Cardiac septum (tissue), 1 donor: ENCODE results near the gene RAC3. TPM values are rescaled to one million over a fixed set of nuclear protein-coding genes. Genes with fewer than 3 reads are reported as not detected.
"Not testable (repeated sequence)": the region's sequence is repeated elsewhere in the genome, so short reads cannot be mapped to it uniquely, and the experiment has no call there.

ENCODE experiments used
- DNase-seq: peaks from one replicate; pipeline ENCODE4 v3.0.0-alpha.2; 2020; ENCODE audit warnings: low spot score
- intact Hi-C: fragments of 100-400 bp; cut with DNase I; formaldehyde crosslinking; loops from one replicate; pipeline ENCODE4 v1.14.0; 2022
- total RNA-seq: library from RNA; stranded (reverse); fragmentation: NEBNext Ultra II Directional; extraction: Animal tissue kit (Norgen Biotek cat#: 25700); gene quantifications from one replicate; pipeline ENCODE4 v1.2.1, GENCODE V29; 2021
- donor health status: DM: no; HTN: no; CAD: no.

RAC3 gene
- total RNA-seq, 1 donor from 2014 or later, result 0.65 TPM

GRCh38 chr17:82036634-82037091 is 5.2 kb downstream of the RAC3 start:
- intact Hi-C loops, result loop anchor here (5.0 kb wide), 1 partner anchor 61 kb away; the partner anchor contains the start of gene FASN
- no peak for DNase-seq

DNA sequence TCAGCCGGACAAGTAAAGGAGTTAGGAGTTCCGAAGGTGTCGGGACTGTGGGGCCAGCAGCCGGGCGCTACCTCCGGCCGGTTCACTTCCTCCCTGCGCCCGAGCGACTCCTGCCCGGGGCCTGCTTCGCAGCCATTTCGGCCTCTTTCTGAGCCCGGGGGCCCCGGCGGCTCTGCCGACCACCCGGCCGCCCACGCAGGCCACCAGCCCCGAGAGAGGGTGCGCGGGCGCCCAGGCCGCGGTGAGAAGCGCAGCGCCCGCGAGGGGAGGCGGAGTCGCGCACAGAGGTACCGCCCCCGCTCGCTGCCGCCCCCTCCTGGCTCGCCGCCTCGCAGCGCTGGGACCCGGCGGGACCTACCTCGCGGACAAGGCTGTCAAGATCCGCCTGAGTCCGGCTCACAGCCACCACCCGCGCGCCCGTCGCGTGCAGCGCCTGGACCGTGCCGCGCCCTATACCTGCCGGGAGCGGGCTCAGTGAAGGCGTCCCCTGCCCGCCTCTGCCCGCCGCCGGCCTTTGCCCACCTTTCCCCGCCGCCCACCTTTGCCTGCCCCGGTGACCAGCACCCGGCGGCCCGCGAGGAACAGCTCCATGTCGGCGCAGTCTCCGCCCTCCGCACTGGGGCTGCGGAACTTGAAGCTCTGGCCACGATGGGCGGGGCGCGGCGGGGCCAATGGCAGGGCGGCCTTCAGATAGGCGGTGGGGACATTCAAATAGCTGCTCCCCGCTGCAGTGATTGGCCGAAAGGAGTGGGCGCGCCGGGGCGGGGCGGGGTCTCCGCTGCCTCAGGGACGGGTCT is 5.8 kb downstream of the RAC3 start, which contains the start of gene DCXR:
TSS of gene DCXR (minus strand) at position 606 of the 797 bp plus-strand sequence. CDS start at position 591, 15 bp downstream.
- DNase-seq, result peak; percentile 99
- intact Hi-C loops, result loop anchor here (5.0 kb wide), 1 partner anchor 60 kb away; the partner anchor contains the start of gene FASN

DNA sequence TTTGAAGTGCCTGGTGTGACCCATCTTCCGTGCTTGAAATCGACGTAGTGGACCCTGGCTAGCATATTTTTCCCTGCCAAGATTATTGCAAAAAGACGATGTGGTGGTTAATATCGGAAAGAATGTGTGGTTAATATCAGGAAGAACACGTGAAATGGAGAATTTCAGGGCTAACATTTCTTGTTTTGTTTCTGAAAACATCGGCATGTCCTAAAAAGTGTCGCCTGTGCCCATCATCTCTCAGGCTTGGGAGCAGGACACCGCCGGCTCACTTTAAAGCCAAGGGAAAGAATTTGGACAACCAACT is 6.4 kb downstream of the RAC3 start:
- intact Hi-C loops, result loop anchor here (5.0 kb wide), 1 partner anchor 59 kb away; the partner anchor contains the start of gene FASN
- DNase-seq, result no peak

DNA sequence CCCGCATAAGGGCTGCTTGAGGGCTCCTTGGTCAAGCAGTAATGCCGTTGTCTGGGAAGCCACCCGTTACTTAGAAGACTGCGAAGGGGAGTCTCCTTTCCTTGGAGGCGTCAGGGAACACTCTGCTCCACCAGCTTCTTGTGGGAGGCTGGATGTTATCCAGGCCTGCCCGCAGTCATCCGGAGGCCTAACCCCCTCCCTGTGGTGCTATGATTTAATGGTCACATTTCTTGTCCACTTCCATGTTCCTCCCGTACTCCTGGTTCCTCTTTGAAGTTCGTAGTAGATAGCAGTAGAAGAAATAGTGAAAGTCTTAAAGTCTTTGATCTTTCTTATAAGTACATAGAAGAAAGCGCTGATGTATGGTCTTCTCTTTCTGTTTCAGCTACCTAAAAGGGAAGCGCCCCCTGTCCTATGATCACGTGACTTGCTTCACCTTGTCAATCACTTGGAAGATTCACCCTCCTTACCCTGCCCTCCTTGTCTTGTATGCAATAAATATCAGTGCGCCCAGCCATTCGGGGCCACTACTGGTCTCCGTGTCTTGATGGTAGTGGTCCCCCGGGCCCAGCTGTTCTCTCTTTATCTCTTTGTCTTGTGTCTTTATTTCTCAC is 7.4 kb downstream of the RAC3 start:
- intact Hi-C loops, result loop anchor here (5.0 kb wide), 1 partner anchor 58 kb away; the partner anchor contains the start of gene FASN
- DNase-seq, result not testable (repeated sequence)

DNA sequence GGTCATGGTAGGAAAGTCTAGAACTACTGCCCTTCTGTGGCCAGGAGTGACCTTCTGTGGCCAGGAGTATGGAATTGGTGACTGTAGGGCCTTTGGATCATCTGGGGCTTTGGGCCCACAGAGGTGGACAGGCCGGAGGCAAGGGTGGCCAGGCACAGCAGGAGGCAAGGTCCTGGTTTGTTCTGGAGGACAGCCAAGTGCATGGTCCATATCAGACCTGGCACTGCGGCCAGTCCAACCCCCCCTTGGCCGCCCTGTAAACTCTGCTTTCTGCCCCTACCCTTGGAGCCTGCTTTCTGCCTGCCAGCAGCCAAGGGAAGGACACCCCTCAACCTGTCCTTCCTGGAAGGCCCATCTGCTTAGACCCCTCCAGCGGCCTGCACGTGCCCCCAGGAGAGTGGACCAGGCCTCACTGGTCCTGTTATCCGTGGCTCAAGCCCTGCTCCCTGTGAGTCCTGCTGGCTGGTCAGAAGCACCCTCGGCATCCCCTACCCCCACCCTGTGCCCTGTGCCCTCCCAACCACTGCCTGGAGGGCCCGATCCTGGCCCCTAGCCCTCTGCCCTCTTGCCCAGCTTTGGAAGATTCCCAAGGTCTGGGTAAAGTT is 8.3 kb downstream of the RAC3 start:
- DNase-seq, result no peak
- intact Hi-C loops, result loop anchor here (5.0 kb wide), 1 partner anchor 58 kb away; the partner anchor contains the start of gene FASN

DNA sequence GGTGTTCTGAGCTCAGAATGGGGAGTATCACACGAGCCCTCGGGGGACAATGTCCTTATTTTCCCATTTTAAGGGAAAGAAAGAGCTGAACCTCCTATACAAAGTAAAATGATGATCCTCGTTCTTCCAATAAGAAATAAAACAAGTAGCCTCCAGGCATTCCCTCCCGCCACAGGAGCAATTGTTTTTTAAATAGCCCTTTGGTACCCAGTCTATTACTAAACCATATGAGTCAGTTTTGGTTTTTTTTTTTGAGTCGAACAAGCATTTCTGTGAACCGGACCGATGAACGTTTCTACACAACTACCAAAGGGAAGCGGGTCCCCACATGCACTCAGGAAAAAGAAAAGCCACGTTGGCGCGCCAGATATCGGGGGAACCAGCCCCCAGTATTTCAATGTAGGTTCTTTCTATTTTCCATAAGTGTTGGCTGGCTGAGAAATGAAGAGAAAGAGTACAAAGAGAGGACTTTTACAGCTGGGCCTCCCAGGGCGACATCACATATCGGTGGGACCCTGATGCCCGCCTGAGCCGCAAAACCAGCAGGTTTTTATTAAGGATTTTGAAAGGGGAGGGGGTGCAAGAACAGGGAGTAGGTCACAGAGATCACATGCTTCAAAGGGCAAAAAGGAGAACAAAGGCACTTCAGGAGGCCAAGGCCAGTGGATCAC is 9.8 kb downstream of the RAC3 start:
- intact Hi-C loops, result no loop called here
- no peak for DNase-seq

GRCh38 chr17:82042649-82043048 is 11.2 kb downstream of the RAC3 start:
- intact Hi-C loops, result no loop called here
- no peak for DNase-seq

- intact Hi-C loops, result no loop called here
- DNase-seq, result no peak
These were observed 12.0 kb downstream of the RAC3 start for GRCh38 chr17:82043507-82043906.

- intact Hi-C loops, result no loop called here
- no peak for DNase-seq
These were observed 14.5 kb downstream of the RAC3 start for GRCh38 chr17:82045936-82046484.

- no peak for DNase-seq
- intact Hi-C loops, result no loop called here
These were observed 15.4 kb downstream of the RAC3 start for GRCh38 chr17:82046903-82047302.

- intact Hi-C loops, result no loop called here
- DNase-seq, result no peak
These were observed 15.9 kb downstream of the RAC3 start for GRCh38 chr17:82047379-82047778.

GRCh38 chr17:82047914-82048570 is 16.6 kb downstream of the RAC3 start:
- intact Hi-C loops, result no loop called here
- no peak for DNase-seq

- intact Hi-C loops, result no loop called here
- DNase-seq, result no peak
These were observed 17.1 kb downstream of the RAC3 start for GRCh38 chr17:82048571-82048971.

DNA sequence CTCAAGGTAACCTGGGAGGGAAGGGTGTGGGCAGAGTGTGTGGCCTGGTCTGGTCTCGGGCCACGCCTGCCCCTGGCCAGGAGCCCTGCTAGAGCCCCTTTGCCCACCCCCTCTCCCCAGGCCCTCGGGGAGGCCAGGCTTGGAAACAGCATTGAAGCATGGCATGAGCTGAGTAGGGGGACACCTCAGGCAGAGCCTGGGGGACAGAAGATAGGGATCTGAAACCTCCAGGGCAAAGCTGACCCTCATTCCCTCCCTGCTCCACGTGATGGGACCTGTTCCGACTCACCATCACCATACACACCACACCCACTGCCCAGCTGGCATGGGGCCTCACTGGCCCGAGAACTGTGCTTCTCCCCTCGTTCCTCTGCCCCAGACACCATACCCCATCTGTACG is 17.6 kb downstream of the RAC3 start:
- DNase-seq, result no peak
- intact Hi-C loops, result no loop called here

GRCh38 chr17:82049521-82049971 is 18.1 kb downstream of the RAC3 start:
- no peak for DNase-seq
- intact Hi-C loops, result no loop called here

GRCh38 chr17:82050152-82050760 is 18.8 kb downstream of the RAC3 start:
- DNase-seq, result no peak
- intact Hi-C loops, result no loop called here

DNA sequence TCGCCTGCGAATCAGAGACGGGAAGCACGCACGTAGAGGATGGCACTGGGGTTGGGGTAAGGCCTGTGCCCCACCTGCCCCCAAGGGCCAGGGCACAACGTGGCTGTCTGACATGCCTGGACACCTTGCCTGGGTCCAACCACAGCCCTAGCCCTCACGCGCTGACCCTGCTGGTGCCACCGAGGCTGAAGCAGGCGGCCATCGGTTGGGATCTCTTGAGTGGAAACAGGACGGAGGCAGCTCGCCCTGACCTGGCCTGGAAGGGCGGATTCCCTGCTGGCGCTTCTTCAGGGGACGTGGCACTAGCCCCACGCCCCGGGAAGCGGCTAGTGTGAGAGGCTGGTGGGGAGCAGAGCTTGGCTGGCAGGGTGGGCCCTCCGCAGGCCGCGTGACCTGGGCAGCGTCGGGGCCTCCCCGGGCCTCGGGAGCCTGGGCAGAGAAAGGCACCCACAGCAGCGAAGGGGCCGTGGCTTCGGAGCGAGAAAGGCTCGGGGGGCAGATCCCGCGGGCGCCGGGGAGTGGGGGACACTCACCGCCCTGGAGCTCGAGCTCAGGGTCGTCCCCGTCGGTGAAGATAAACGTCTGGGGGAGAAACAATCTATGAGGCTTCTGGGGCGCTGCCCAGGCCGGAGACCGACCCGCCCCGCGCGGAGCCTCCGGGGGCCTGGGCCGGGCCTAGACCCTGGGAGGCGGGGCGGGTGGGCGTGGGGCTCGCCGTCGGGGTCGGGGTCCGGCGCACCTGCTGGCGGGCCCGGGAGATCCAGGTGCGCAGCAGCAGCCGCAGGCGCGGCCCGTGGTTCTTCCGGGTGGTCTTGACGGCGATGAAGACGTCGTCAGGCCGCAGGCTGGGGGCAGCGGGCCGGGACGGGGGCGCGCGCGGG is 19.5 kb downstream of the RAC3 start:
- no peak for DNase-seq
- intact Hi-C loops, result no loop called here
